GM12878 (cell line): Measurements from ENCODE around the gene IHH. TPM values are rescaled to one million over a fixed set of nuclear protein-coding genes. Genes with fewer than 3 reads are reported as not detected.

Source experiments
- ATAC-seq: fragments of 200-7000 bp; cut with Tn5 transposase; 3 replicates; pipeline ENCODE4 v1.9.1; 2020; ENCODE audit warnings: mild to moderate bottlenecking, moderate library complexity
- BruUV-seq: library from RNA; stranded (reverse); fragments of 400-500 nt; replicated peaks from 2 replicates; lab custom pipeline; 2021; lab: Mats Ljungman, UMichigan
- CTCF ChIA-PET: fragments of 300-600 bp; sonication (Branson Sonifier 250); formaldehyde crosslinking; extraction: SDS; loops from one replicate; lab custom pipeline; 2021; ENCODE audit warnings: inconsistent platforms; lab: Yijun Ruan, JAX
- POLR2A ChIA-PET: fragments of 350-600 bp; formaldehyde crosslinking; extraction: SDS; loops from one replicate; lab custom pipeline; 2021; ENCODE audit warnings: inconsistent platforms; lab: Charles Lee
- RAD21 ChIA-PET: fragments of 300-600 bp; sonication (Branson Sonifier 250); formaldehyde crosslinking; loops from one replicate; lab custom pipeline; 2023; ENCODE audit warnings: antibody characterized with exemption; ENCODE audit not compliant: unreplicated experiment; lab: Charles Lee
- SMC1A ChIA-PET: fragments of 300-600 bp; sonication (Branson Sonifier 250); formaldehyde crosslinking; loops from one replicate; lab custom pipeline; 2023; ENCODE audit not compliant: unreplicated experiment, uncharacterized antibody; lab: Charles Lee
- DNase-seq: peaks from one replicate; pipeline ENCODE4 v3.0.0-alpha.2; 2011; ENCODE audit warnings: low read depth, low spot score
- FAIRE-seq: peaks from 3 replicates; lab custom pipeline; 2011; peaks lifted over from hg19 to GRCh38; lab: Jason Lieb, UNC
- H2AFZ ChIP-seq: 2 replicates; pipeline ENCODE4 v1.6.0; 2011; ENCODE audit warnings: low read depth, low read length, control low read depth; ENCODE audit not compliant: control insufficient read depth
- H3K27ac ChIP-seq: 2 replicates; pipeline ENCODE4 v1.5.1; 2011; ENCODE audit warnings: control low read depth; ENCODE audit not compliant: control insufficient read depth, insufficient read depth
- H3K27me3 ChIP-seq, 2 experiments: replicated peaks in 1 of 2; 2 replicates each; pipeline versions ENCODE4 v1.6.0 to v1.6.1; 2011; ENCODE audit warnings: low read length in 1 of 2; ENCODE audit not compliant: control insufficient read depth in 2 of 2, insufficient read depth in 2 of 2
- H3K36me3 ChIP-seq, 2 experiments: 2 replicates each; pipeline ENCODE4 v1.5.1; 2011; ENCODE audit warnings: low read length in 1 of 2; ENCODE audit not compliant: control insufficient read depth in 2 of 2, insufficient read depth in 2 of 2
- H3K4me1 ChIP-seq: 2 replicates; pipeline ENCODE4 v1.6.1; 2011; ENCODE audit warnings: mild to moderate bottlenecking, low read length, moderate library complexity, mixed read lengths; ENCODE audit not compliant: control insufficient read depth, insufficient read depth
- H3K4me2 ChIP-seq: 2 replicates; pipeline ENCODE4 v1.6.0; 2011; ENCODE audit warnings: control low read depth; ENCODE audit not compliant: control insufficient read depth, insufficient read depth
- H3K4me3 ChIP-seq: fragments of 200-600 bp; sonication (generic); 2 replicates; pipeline ENCODE4 v1.5.1; 2016
- H3K79me2 ChIP-seq: 2 replicates; pipeline ENCODE4 v1.6.0; 2011; ENCODE audit warnings: low read length; ENCODE audit not compliant: control insufficient read depth, insufficient read depth
- H3K9ac ChIP-seq: 2 replicates; pipeline ENCODE4 v1.8.0; 2011; ENCODE audit warnings: low read length, control low read depth, mixed read lengths; ENCODE audit not compliant: control insufficient read depth, insufficient read depth
- H3K9me3 ChIP-seq: replicated peaks from 3 replicates; pipeline ENCODE4 v1.5.1; 2011; ENCODE audit warnings: mild to moderate bottlenecking, low read length; ENCODE audit not compliant: control insufficient read depth, insufficient read depth
- H4K20me1 ChIP-seq: 2 replicates; pipeline ENCODE4 v1.6.0; 2011; ENCODE audit not compliant: control insufficient read depth, insufficient read depth
- CBX5 ChIP-seq: sonication (generic); IDR thresholded peaks from 2 replicates; pipeline ENCODE4 v1.6.1; 2016; ENCODE audit warnings: low read depth, moderate library complexity, mild to moderate bottlenecking, inconsistent platforms
- CHD1 ChIP-seq: IDR thresholded peaks from 2 replicates; pipeline ENCODE4 v1.6.1; 2012; ENCODE audit warnings: low read depth, low read length, improper control_type of control experiment
- CHD2 ChIP-seq: IDR thresholded peaks from 2 replicates; pipeline ENCODE4 v1.6.1; 2011; ENCODE audit warnings: low read depth, low read length, improper control_type of control experiment, borderline replicate concordance
- CREB1 ChIP-seq: IDR thresholded peaks from 2 replicates; pipeline ENCODE4 v1.6.1; 2012; ENCODE audit warnings: low read depth, mild to moderate bottlenecking, inconsistent platforms
- ESRRA ChIP-seq: IDR thresholded peaks from 2 replicates; pipeline ENCODE4 v1.6.1; 2012; ENCODE audit warnings: mild to moderate bottlenecking, low read length, improper control_type of control experiment
- FOXK2 ChIP-seq: fragments of 450-650 bp; IDR thresholded peaks from 2 replicates; pipeline ENCODE4 v1.6.1; 2017; ENCODE audit warnings: mild to moderate bottlenecking, moderate library complexity
- HCFC1 ChIP-seq: fragments of 150-350 bp; IDR thresholded peaks from 2 replicates; pipeline ENCODE4 v1.6.1; 2014; ENCODE audit warnings: low read length
- HDAC2 ChIP-seq: fragments of 200-600 bp; sonication (generic); IDR thresholded peaks from 2 replicates; pipeline ENCODE4 v1.6.1; 2017
- MEF2A ChIP-seq: IDR thresholded peaks from 2 replicates; pipeline ENCODE4 v1.6.1; 2011; ENCODE audit warnings: low read depth, mild to moderate bottlenecking, low read length, moderate library complexity; ENCODE audit not compliant: insufficient read depth
- NR2F1 ChIP-seq: fragments of 450-650 bp; conservative IDR thresholded peaks from 2 replicates; pipeline ENCODE4 v1.6.1; 2017; ENCODE audit warnings: mild to moderate bottlenecking
- RFX5 ChIP-seq: IDR thresholded peaks from 2 replicates; pipeline ENCODE4 v1.6.1; 2011; ENCODE audit warnings: low read depth, low read length, improper control_type of control experiment
- SIX5 ChIP-seq: IDR thresholded peaks from 2 replicates; pipeline ENCODE4 v1.6.1; 2011; ENCODE audit warnings: mild to moderate bottlenecking, low read depth, low read length, moderate library complexity; ENCODE audit not compliant: severe bottlenecking
- SPI1 ChIP-seq: IDR thresholded peaks from 2 replicates; pipeline ENCODE4 v1.6.1; 2011; ENCODE audit warnings: low read depth, mild to moderate bottlenecking, low read length, moderate library complexity, borderline replicate concordance; ENCODE audit not compliant: insufficient read depth
- TCF12 ChIP-seq: IDR thresholded peaks from 2 replicates; pipeline ENCODE4 v1.6.1; 2011; ENCODE audit warnings: low read depth, mild to moderate bottlenecking, low read length
- ZNF274 ChIP-seq: IDR thresholded peaks from one replicate; pipeline ENCODE4 v1.8.0; 2011; ENCODE audit not compliant: insufficient read length, insufficient read depth
- WGBS: methylation state at CpG from one replicate; pipeline ENCODE4 v1.1.6; 2016; ENCODE audit warnings: low lambda C conversion rate; ENCODE audit not compliant: insufficient replicate concordance, insufficient coverage; ENCODE audit errors: missing lambda C conversion rate; 5-methylcytosine and 5-hydroxymethylcytosine counted together
- in situ Hi-C: fragments of 300-500 bp; cut with MboI; formaldehyde crosslinking; loops from 9 replicates; pipeline ENCODE4 v1.14.3; 2018; ENCODE audit warnings: mixed read lengths
- intact Hi-C: fragments of 100-400 bp; cut with micrococcal nuclease; formaldehyde crosslinking; loops from one replicate; pipeline ENCODE4 v1.14.2; 2022; ENCODE audit not compliant: unreplicated experiment
- polyA plus RNA-seq, 11 experiments: library from polyadenylated mRNA; depleted of rRNA in 4 of 11; unstranded in 6 of 11; stranded (reverse) in 5 of 11; fragments of >200 nt; fragmentation: Nextera tagmentation in 4 of 11; fragmentation: Illumina TruSeq in 1 of 11; extraction: Ambion mirVana in 4 of 11; extraction: Trizol in 1 of 11; gene quantifications; 1 replicate in 1 of 11; 2 replicates in 10 of 11; pipeline versions ENCODE4 v1.2.1 to v1.2.3, GENCODE V29; 2011 to 2016; ENCODE audit warnings: inconsistent platforms in 2 of 11, missing spikeins in 2 of 11, low read depth in 1 of 11
- total RNA-seq, 4 experiments: library from RNA; depleted of rRNA in 3 of 4; stranded (reverse); fragments of >200 nt in 3 of 4; fragmentation: Illumina TruSeq in 1 of 4; extraction: Trizol in 1 of 4; gene quantifications; 2 replicates each; pipeline versions ENCODE4 v1.2.1 to v1.2.3, GENCODE V29; 2013 to 2021
- TF ChIP-seq, protein P1 (sequence below): IDR thresholded peaks from 2 replicates; pipeline ENCODE4 v1.6.1; 2011; ENCODE audit warnings: low read depth, low read length, improper control_type of control experiment, borderline replicate concordance

IHH gene
- total and polyA plus RNA-seq, 10 of the 15 experiments (the other 5 are each of a cell fraction or from before 2014, with no cell fraction given), result 0.04 TPM; not detected in 9

DNA sequence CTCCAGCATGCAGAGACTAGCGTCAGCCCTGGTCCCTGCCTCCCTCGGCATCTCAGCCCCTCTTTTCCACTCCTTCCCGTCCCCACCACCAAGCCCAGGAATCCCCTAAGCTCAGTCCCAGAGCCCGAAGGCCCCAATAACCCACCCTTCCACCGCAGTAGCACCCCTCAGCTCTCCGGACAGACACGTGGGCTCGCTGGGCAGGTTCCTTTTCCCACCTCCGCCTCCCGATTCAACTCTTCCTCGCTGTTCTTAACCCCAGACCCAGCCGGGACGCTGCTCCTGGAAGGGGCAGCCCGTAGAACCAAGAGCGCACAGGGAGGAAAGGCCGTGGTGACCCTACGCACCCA is 1.4 kb downstream of the IHH start:
- CTCF ChIA-PET, result interaction anchor here (1.0 to 5.2 kb wide), 9 partner anchors 9 to 101 kb away, joined by 3 to 60 read pairs (median 11); no protein-coding TSS in a partner anchor
- no peak for DNase-seq
- H3K4me1 ChIP-seq, result no peaks in the 10 kb centered on the region
- peaks cover 23 to 26% of the 10 kb centered on the region in 2 experiments for H3K27me3 ChIP-seq
- no peak overlapping the region for H3K9ac ChIP-seq
- POLR2A ChIA-PET, result interaction anchor here (0.6 kb wide), 1 partner anchor 194 kb away, joined by 7 read pairs; the partner anchor contains the start of gene TUBA4B
- 28% methylated on average over 17 of the region's 17 CpGs for WGBS
- no peaks in the 10 kb centered on the region for H4K20me1 ChIP-seq
- in situ Hi-C loops (loop anchor here (5.0 kb wide), 2 partner anchors 88 to 238 kb away; no protein-coding TSS in a partner anchor), intact Hi-C loops (loop anchor here (5.0 kb wide), 1 partner anchor 238 kb away; no protein-coding TSS in a partner anchor)
- SMC1A ChIA-PET, result interaction anchor here (1.2 to 1.7 kb wide), 2 partner anchors 60 to 95 kb away, joined by 4 to 13 read pairs; no protein-coding TSS in a partner anchor
- TF ChIP-seq TCF12, result no peak
- TF ChIP-seq MEF2A, result no peak
- TF ChIP-seq CHD1, result no peak
- no peak for FAIRE-seq
- H2AFZ ChIP-seq, result no peak overlapping the region
- H3K36me3 ChIP-seq, result no peaks in the 10 kb centered on the region
- H3K9me3 ChIP-seq, result no peaks in the 10 kb centered on the region
- RAD21 ChIA-PET, result interaction anchor here (0.7 to 2.9 kb wide), 5 partner anchors 45 to 95 kb away, joined by 3 to 24 read pairs (median 6); no protein-coding TSS in a partner anchor
- H3K4me3 ChIP-seq, result no peak overlapping the region
- H3K79me2 ChIP-seq, result no peaks in the 10 kb centered on the region
- H3K27ac ChIP-seq, result no peak overlapping the region
- ATAC-seq, result no peak
- no TSS peak for BruUV-seq
- no peak overlapping the region for H3K4me2 ChIP-seq

DNA sequence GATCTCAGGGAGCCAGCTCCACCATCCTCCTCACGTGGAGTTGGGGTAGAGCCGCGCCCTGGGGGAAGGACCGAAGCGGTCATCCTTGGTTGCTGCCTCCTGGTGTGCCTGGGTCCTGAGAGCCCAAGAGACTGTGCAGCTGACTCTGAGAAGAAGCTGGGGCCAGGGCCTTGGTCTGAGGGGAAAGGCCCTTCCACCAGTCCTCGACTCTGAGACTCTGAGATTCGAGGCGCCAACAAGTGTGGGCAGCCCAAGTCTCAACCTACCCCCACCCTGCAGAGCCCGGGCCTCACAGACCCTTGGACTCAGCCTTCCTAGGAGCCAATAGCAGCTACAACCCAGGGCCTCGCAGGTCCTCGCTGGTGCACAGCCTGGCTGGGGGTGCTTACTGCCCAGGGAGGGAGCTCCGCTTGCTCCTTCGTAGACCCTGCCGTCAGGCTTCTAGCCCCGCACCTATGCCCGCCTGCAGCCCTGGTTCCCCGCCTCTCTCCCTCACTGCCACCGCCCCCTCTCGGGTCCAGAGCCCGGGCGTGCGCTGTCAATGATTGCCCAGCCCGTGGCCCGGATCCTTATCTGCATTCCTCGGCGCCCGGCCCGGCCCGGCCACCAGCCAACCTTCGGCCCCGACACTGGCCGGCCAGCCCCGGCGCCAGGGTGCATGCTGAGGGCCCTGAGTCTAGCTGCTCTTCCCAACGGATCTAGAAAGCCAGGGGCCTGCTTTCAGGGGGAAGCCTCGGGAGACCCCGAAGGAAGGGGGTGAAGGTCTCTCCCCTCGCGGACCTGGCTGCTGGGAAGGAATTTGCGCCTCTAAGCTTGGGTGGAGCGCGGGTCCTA is 2.0 kb downstream of the IHH start:
- Histone ChIP-seq H4K20me1 (no peaks in the 10 kb centered on the region), H3K4me3 (no peak overlapping the region), H3K79me2 (no peaks in the 10 kb centered on the region), H3K27me3 (peaks cover 23 to 26% of the 10 kb centered on the region in 2 experiments), H3K36me3 (no peaks in the 10 kb centered on the region), H3K4me1 (no peaks in the 10 kb centered on the region), H3K9me3 (no peaks in the 10 kb centered on the region), H2AFZ (no peak overlapping the region), H3K9ac (no peak overlapping the region), H3K27ac (no peak overlapping the region), H3K4me2 (no peak overlapping the region)
- ChIA-PET SMC1A (interaction anchor here (0.6 to 1.7 kb wide), 7 partner anchors 45 to 99 kb away, joined by 3 to 13 read pairs (median 4); no protein-coding TSS in a partner anchor), RAD21 (interaction anchor here (0.7 to 2.9 kb wide), 6 partner anchors 14 to 99 kb away, joined by 3 to 24 read pairs (median 6); no protein-coding TSS in a partner anchor), CTCF (interaction anchor here (0.6 to 5.2 kb wide), 19 partner anchors 10 to 282 kb away, joined by 3 to 60 read pairs (median 5); no protein-coding TSS in a partner anchor), POLR2A (interaction anchor here (0.6 kb wide), 1 partner anchor 194 kb away, joined by 7 read pairs; the partner anchor contains the start of gene TUBA4B)
- no TSS peak for BruUV-seq
- in situ Hi-C loops (loop anchor here (5.0 kb wide), 2 partner anchors 89 to 239 kb away; no protein-coding TSS in a partner anchor), intact Hi-C loops (loop anchor here (1.0 to 5.0 kb wide), 3 partner anchors 61 to 239 kb away; no protein-coding TSS in a partner anchor)
- FAIRE-seq, result no peak
- no peak for DNase-seq
- WGBS, result 18% methylated on average over 35 of the region's 42 CpGs
- ATAC-seq, result no peak; the same call in 2 of the 3 replicates
- TF ChIP-seq FOXK2, result no peak
- TF ChIP-seq RFX5, result no peak
- no peak for TF ChIP-seq HCFC1
- no peak for TF ChIP-seq HDAC2
- TF ChIP-seq SIX5, result no peak
- no peak for TF ChIP-seq ZNF274
- TF ChIP-seq CBX5, result no peak
- no peak for TF ChIP-seq NR2F1
- TF ChIP-seq, protein P1, sequence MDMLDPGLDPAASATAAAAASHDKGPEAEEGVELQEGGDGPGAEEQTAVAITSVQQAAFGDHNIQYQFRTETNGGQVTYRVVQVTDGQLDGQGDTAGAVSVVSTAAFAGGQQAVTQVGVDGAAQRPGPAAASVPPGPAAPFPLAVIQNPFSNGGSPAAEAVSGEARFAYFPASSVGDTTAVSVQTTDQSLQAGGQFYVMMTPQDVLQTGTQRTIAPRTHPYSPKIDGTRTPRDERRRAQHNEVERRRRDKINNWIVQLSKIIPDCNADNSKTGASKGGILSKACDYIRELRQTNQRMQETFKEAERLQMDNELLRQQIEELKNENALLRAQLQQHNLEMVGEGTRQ, result no peak
- TF ChIP-seq CHD2, result no peak
- no peak for TF ChIP-seq CREB1
- TF ChIP-seq ESRRA, result no peak
- TF ChIP-seq SPI1, result no peak
